Measurements from ENCODE around the gene AP1M1. TPM values are rescaled to one million over a fixed set of nuclear protein-coding genes. Genes with fewer than 3 reads are reported as not detected.

Gene AP1M1
- total RNA-seq, 1 donor from 2014 or later: 49.4 TPM

DNA sequence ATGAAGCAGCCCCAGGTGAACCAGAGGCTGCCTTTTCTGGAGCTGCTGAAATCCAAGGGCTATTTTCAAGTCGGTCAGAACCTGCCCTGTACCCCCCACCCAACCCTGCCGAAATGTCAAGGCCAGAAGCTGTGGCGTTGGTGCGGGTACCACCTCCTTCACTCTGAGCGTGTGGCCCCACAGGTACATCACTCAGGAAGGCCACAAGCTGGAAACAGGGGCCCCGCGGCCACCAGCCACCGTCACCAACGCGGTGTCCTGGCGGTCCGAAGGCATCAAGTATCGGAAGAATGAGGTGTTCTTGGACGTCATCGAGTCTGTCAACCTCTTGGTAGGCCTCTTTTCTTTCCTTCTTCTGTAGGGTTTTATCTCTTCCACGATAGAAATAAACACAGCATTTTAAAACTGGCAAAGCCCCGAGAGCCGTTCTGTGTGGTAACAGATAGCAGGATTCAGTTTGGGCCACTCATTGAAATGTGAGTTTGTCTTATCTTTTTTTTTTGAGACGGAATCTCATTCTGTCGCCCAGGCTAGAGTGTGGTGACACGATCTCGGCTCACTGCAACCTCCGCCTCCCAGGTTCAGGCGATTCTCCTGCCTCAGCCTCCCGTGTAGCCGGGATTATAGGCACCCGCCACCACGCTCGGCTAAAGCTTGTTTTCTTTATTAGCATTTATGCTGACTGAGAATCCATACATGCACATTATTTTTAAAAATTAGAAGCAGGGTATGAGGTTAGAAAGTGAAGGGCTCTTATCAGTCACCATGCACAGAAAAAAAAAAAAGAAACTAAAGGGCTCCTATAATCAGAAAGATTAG is 11.3 kb downstream of the AP1M1 start:
- TF ChIP-seq, protein P1, sequence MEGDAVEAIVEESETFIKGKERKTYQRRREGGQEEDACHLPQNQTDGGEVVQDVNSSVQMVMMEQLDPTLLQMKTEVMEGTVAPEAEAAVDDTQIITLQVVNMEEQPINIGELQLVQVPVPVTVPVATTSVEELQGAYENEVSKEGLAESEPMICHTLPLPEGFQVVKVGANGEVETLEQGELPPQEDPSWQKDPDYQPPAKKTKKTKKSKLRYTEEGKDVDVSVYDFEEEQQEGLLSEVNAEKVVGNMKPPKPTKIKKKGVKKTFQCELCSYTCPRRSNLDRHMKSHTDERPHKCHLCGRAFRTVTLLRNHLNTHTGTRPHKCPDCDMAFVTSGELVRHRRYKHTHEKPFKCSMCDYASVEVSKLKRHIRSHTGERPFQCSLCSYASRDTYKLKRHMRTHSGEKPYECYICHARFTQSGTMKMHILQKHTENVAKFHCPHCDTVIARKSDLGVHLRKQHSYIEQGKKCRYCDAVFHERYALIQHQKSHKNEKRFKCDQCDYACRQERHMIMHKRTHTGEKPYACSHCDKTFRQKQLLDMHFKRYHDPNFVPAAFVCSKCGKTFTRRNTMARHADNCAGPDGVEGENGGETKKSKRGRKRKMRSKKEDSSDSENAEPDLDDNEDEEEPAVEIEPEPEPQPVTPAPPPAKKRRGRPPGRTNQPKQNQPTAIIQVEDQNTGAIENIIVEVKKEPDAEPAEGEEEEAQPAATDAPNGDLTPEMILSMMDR (IDR thresholded peaks at IDR 0.05; ENCODE audit: unreplicated experiment): no peak
- Mint-ChIP-seq H3K4me1 (no peaks in the 10 kb centered on the region), H3K27ac (no peak overlapping the region), H3K36me3 (peaks cover 39% of the 10 kb centered on the region), H3K9me3 (no peaks in the 10 kb centered on the region), H3K4me3 (no peak overlapping the region), H3K27me3 (ENCODE audit: low read depth) (no peaks in the 10 kb centered on the region)
- DNase-seq (ENCODE audit: low spot score in 2 of 2, unreplicated experiment in 2 of 2): no peak

DNA sequence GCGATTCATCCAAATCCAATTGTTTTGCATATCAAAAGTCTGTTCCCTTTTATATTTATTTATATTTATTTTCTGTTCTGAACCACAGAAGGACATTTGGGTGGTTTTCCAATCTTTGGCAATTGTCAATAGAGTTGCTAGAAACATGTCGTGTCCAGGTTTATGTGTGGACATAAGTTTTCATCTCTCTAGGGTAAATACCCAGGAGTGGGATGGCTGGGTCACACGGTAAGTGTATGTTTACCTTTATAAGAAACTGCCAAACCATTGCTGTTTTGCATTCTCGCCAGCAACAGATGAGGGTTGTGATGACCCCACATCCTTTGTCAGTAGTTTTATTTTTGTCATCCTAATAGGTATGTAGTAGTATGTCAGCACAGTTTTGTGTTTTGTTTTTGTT is 12.5 kb downstream of the AP1M1 start:
- no peak overlapping the region for H3K27ac Mint-ChIP-seq
- TF ChIP-seq, protein P1 (IDR thresholded peaks at IDR 0.05; ENCODE audit: unreplicated experiment): no peak
- DNase-seq (ENCODE audit: low spot score in 2 of 2, unreplicated experiment in 2 of 2): no peak
- peaks cover 39% of the 10 kb centered on the region for H3K36me3 Mint-ChIP-seq
- H3K4me1 Mint-ChIP-seq: no peaks in the 10 kb centered on the region
- no peaks in the 10 kb centered on the region for H3K27me3 Mint-ChIP-seq (ENCODE audit: low read depth)
- no peak overlapping the region for H3K4me3 Mint-ChIP-seq
- no peaks in the 10 kb centered on the region for H3K9me3 Mint-ChIP-seq

DNA sequence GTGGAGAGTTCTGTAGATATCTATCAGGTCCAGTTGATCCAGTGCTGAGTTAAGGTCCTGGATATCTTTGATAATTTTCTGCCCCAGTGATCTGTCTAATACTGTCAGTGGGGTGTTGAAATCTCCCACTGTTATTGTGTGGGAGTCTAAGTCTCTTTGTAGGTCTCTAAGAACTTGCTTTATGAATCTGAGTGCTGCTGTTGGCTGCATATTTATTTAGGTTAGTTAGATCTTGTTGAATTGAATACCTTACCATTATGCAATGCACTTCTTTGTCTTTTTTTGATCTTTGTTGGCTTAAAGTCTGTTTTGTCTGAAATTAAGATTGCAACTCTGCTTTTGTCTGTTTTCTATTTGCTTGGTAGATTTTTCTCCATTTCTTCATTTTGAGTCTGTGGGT is 15.4 kb downstream of the AP1M1 start:
- Mint-ChIP-seq H3K36me3 (peaks cover 52% of the 10 kb centered on the region), H3K9me3 (peaks cover 5% of the 10 kb centered on the region), H3K4me3 (no peak overlapping the region), H3K27me3 (ENCODE audit: low read depth) (no peaks in the 10 kb centered on the region), H3K27ac (no peak overlapping the region), H3K4me1 (no peaks in the 10 kb centered on the region)
- TF ChIP-seq, protein P1 (IDR thresholded peaks at IDR 0.05; ENCODE audit: unreplicated experiment): no peak
- no peak for DNase-seq (ENCODE audit: low spot score in 2 of 2, unreplicated experiment in 2 of 2)

DNA sequence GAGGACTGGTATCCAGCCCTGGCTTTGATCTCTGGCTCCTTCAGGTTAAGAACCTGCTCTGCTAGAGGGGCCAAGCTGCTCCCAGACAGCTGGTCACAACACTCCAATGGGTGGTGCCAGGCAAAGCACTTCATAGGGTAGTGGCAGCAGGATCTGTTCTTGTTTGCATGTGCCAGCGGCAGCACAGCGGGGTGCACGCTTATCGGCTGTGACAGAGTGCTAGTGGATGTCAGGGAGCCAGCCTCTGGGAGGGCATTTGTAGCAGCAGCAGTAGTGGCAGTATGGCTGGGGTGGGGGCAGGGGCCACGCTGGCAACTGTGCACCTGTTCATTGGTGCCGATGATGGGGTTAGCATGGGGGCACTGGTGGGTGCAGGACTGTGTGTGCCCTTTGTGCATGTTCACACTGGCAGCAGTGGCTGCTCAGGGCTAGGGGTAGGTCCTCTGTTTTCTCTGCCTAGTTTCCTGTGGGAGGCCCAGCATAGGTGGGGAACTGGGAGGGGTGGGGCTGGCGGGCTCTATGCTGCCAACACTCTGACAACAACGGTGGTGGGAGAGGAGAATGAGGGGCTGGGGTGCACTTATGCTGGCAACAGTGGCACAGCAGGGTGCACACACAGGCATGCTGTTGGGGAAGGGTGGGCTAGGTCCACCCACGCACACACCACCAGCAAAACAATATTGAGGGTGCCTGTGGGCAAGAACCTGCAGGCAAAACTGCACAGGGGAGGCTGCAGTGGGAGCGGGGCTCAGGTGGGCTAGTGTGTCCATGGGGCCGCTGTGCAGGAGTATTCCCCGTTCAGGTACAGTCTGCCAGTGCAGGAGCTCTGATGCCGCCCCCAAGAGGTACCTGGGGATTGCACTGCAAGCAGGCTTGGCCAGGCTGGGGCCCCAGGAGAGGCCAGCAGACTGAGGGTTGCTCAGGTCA is 19.3 kb downstream of the AP1M1 start:
- H3K4me1 Mint-ChIP-seq: no peaks in the 10 kb centered on the region
- H3K9me3 Mint-ChIP-seq: peaks cover 28% of the 10 kb centered on the region
- H3K4me3 Mint-ChIP-seq: no peak overlapping the region
- H3K36me3 Mint-ChIP-seq: peaks cover 64% of the 10 kb centered on the region
- no peaks in the 10 kb centered on the region for H3K27me3 Mint-ChIP-seq (ENCODE audit: low read depth)
- no peak overlapping the region for H3K27ac Mint-ChIP-seq
- TF ChIP-seq, protein P1 (IDR thresholded peaks at IDR 0.05; ENCODE audit: unreplicated experiment): no peak
- no peak for DNase-seq (ENCODE audit: low spot score in 2 of 2, unreplicated experiment in 2 of 2)

DNA sequence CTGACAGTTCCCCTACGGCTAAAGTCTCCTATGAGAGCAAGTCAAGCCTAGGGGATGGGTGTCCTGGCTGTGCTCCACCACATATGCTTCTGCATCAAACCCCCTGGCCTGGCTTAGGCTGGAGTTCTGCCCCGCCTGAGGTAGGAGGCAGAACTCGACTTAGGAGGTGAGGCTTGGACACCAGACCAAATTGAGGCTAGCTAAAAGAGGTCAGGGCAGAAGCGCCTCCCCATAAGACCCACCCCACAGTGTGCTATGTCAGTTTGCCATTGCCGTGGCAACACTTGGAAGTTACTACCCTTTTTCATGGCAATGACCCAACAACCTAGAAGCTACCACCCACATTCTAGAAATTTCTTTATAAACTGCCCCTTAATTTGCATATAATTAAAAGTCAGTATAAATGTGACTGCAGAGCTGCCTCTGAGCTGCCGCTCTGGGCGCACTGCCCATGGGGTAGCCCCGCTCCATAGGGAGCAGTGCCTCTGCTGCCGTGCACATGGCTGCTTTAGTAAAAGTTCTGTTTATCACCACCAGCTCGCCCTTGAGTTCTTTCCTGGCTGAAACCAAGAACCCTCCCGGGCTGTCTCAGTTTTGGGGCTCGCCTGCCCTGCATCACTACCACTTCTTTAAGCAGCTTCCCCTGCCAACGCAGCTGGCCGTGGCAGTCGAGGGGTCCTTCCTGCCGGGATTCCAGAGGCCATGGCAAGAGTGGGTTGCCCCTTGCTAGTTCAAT is 20.2 kb downstream of the AP1M1 start:
- H3K4me1 Mint-ChIP-seq: no peaks in the 10 kb centered on the region
- H3K9me3 Mint-ChIP-seq: peaks cover 28% of the 10 kb centered on the region
- TF ChIP-seq, protein P1 (IDR thresholded peaks at IDR 0.05; ENCODE audit: unreplicated experiment): no peak
- H3K27me3 Mint-ChIP-seq (ENCODE audit: low read depth): no peaks in the 10 kb centered on the region
- H3K4me3 Mint-ChIP-seq: no peak overlapping the region
- no peak for DNase-seq (ENCODE audit: low spot score in 2 of 2, unreplicated experiment in 2 of 2)
- H3K27ac Mint-ChIP-seq: no peak overlapping the region
- H3K36me3 Mint-ChIP-seq: peaks cover 60% of the 10 kb centered on the region

All from mesothelial cell of epicardium (in vitro differentiated cells).